Kidney tubule cell (primary cell): ENCODE measurements around the gene RNF213.
"Not testable (repeated sequence)": the region's sequence is repeated elsewhere in the genome, so short reads cannot be mapped to it uniquely, and the experiment has no call there.

Experiments used
- DNase-seq: peaks from one replicate; pipeline ENCODE4 v3.0.0-alpha.2; 2018; ENCODE audit warnings: low spot score

Gene RNF213

DNA sequence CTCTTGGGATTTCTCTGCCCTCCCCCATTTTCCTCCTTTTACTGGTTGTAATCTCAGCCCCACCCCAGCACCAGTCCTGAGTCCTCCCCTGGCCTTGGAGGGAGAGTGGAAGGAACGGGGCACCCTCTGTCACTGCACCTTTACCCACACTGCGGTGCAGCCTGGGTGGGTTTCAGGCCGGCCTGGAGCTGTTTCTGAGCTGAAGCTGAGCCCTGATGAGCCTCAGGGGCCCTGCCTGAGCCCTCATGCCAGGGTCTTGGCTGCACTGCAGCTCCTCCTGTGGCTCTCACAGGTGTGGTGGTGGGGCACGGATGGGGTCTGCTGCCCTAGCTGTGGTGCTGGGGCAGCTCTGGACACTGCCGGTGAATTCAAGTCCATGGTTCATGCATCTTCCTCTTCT lies 34.5 kb downstream of the RNF213 start:
- no peak for DNase-seq

DNA sequence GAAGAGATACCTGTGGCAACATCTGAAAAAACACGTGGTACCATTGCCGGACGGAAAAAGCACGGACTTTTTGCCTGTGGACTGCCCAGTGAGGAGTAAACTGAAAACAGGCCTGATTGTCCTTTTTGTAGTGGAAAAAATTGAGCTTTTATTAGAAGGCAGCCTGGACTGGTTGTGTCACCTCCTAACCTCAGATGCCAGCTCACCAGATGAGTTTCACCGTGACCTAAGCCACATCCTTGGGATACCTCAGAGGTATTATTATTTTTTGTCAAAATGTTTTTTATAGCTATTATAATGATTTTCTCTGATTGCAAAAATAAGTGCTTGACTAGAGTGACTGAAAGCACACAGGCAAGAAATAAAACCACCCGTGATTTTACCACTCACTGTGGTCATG lies 34.9 kb downstream of the RNF213 start:
- no peak for DNase-seq

DNA sequence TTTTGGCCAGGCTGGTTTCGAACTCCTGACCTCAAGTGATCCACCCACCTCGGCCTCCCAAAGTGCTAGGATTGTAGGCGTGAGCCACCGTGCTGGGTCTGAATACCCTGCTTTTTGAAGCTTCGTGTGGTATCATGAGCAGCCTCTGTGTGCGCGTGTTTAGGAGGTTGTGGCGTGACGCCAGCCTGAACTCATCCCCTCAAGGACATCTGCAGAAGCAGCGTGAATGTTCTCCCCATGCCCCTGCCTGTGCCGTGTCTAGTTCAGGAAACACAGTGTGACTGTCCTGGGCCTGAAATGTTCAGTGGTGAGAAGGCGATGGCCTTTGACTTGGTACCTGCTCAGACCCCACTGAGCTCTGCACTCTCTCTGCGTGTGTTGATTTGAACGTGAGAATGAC lies 35.6 kb downstream of the RNF213 start:
- no peak for DNase-seq

DNA sequence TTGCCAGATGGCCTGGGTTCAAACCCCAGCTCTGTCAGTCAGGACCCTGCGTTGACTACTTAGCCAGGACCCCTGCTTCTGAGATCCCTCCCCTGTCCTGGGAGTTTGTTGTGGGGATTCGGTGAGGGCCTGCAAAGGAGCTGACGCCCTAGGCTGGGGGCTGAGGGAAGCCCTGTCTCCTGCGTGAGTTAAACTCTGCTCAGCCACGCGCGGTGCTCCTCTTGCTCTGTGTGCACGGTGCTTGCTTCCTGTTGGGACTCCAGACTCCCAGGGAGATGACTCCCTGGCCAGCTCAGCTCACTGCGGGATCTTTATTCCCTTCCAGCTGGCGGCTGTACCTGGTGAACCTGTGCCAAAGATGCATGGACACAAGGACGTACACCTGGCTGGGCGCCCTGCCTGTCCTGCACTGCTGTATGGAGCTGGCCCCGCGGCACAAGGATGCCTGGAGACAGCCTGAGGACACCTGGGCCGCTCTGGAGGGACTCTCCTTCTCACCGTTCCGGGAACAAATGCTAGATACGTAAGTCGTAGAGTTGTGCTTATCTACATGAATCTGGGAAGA lies 37.4 kb downstream of the RNF213 start:
- DNase-seq, result no peak

DNA sequence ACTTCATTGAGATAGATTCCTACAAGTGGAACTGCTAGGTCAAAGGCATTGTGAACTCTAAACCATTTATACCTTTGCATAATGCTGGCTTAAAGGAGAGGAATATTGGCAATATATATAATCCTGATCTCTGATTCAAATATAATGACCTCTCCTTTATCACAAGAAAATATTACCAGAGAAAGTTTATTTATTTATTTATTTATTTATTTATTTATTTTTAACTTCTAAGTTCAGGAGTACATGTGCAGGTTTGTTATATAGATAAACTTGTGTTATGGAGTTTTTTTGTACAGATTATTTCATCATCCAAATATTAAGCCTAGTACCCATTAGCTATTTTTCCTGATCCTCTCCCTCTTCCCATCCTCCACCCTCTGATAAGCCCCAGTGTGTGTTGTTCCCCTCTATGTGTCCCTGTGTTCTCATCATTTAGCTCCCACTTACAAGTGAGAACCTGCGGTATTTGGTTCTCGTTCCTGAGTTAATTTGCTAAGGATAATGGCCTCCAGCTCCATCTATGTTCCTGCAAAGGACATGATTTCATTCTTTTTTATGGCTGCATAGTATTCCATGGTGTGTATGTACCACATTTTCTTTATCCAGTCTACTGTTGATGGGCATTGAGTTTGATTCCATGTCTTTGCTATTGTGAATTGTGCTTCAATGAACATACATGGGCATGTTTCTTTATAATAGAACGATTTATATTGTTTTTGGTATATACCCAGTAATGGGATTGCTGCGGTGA lies 38.9 kb downstream of the RNF213 start:
- DNase-seq, result not testable (repeated sequence)

DNA sequence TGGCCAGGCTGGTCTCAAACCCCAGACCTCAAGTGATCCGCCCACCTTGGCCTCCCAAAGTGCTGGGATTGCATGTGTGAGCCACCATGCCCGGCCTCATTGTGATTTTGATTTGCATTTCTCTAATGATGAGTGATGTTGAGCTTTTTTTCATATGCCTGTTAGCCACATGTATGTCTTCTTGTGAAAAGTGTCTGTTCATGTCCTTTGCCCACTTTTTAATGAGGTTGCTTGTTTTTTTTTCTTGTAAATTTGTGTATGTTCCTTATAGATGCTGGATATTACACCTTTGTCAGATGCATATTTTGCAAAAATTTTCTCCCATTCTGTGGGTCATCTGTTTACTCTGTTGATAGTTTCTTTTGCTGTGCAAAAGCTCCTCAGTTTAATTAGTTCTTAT lies 40.1 kb downstream of the RNF213 start:
- DNase-seq, result not testable (repeated sequence)

DNA sequence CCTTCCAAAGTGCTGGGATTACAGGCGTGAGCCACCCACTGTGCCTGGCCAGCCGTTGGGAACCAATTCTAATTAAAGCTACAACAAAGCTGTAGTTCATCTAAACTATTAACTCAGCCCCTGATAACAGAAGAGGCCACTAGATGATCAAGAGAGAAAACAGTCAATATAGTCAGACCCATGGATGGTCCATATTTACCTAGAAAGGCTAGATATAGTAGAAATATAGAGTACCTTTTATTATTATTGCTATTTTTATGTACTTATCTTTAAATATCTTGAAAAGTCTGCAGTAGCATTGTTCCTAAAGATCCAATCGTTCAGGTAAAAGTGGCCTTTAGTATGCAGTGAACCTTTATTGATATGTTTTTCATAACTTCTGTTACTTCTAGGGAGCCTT lies 43.2 kb downstream of the RNF213 start:
- no peak for DNase-seq

DNA sequence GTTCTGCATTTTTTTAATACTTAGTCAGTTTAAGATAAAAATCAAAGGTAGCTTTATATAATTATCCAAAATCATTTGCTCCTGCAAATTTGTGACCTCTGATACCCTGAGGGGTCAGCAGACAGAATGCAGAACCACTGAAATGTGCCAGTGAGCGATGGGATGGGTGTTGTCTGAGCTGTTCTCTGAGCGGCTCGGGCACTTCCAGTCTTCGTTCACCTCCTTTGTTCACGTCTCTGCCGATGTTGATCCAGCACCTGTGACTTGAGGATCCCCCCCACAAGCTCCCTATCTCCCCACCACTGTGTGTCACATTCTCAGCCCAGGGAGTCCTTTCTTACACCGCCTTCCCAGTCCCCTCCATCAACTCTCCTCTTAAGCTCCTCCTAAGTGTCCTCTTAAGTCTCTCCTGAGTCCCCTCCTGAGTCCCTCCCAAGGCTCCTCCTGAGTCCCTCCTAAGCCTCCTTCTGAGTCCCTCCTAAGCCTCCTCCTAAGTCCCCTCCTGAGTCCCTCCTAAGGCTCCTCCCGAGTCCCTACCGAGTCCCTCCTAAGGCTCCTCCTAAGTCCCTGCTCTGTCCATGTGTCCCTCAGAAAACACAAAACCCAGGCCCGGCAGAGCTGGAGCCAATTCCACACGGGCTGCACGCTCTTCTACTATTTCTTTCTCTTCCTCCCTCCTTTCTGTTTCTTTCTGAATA lies 47.5 kb downstream of the RNF213 start:
- no peak for DNase-seq

DNA sequence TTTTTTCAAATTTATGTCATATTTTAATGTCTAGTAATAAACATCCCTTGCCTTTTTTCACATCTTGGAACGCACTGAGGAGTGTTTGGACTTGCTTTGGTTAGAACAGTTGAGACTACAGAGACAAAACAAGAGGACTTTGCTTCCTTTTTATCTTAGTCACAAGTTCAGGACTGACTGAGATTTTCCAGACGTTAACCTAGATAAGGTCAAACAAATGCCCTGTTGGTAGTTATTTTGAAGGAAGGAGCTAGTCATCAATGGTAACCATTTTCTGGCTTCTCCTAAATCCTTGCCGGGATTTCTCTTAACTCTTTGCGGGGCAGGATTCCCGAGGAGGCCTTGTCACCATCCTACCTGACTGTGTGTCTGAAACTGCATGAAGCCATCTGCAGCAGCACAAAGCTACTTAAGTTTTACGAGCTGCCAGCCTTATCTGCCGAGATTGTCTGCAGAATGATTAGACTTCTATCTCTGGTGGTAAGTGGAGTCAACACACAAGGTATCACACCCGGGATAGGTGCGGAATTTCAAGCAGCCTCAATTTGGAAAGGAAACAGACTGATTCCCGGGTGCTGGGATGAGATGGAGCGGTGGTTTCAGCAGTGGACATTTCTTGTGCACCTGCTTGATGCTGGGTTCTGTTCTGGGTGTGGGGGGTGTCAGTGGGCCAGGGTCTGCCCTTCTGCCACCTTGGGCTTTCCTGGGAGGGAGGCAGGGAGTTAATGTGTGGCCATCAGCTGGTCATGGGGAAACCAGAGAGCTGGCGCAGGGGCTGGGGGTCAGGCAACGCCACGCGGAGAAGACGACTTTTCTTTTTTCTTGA lies 48.3 kb downstream of the RNF213 start:
- DNase-seq, result no peak

DNA sequence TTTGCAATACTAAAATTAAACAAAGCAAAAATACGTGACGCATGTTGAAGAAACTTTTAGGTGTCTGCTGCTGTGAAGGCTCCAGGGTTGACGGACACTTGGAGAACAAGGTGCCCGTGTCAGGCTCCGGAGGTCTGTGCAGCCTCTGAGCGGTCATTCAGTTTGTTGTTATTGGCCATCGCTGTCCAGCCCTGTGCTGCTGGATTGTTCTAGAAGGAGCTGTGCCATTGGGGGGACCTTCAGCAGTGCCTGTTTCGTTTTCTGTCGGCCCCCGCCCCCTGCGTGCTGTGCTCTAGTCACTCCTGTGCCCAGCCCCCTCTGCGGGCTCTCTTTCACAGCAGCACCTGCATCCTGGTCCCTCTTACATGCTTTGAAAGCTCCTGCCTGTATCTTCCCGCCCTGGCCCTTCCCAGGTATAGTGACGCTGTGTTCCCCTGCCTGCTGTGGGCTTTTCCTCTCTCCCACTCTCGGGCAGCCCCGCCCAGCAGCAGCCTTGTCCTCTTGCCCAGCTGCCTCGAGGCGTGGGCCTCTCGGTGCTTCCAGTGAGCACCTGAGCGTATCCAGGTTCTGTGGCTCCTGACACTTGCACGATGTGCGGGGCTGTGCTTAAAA lies 50.7 kb downstream of the RNF213 start:
- no peak for DNase-seq

DNA sequence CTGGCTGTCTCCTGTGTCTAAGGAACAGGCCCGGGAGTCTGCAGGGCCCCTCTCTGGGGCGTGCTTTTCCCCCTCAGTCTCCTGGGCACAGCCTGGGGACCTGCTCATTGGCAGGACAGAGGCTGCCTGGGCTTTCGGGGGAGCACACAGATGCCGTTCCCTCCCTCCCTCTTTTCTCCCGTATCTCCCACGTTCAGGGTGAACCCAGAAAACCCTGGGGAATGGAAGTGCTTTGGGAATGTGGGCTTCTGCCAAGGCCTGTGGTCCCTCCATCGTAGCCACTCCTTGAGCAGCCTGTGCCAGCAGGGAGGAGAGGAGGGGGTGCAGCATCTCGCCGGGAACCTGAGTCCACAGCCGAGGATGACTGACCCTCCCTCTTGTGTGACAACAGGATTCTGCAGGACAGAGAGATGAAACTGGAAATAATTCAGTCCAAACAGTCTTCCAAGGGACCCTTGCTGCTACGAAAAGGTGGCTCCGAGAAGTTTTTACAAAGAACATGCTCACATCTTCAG lies 52.0 kb downstream of the RNF213 start:
- no peak for DNase-seq

DNA sequence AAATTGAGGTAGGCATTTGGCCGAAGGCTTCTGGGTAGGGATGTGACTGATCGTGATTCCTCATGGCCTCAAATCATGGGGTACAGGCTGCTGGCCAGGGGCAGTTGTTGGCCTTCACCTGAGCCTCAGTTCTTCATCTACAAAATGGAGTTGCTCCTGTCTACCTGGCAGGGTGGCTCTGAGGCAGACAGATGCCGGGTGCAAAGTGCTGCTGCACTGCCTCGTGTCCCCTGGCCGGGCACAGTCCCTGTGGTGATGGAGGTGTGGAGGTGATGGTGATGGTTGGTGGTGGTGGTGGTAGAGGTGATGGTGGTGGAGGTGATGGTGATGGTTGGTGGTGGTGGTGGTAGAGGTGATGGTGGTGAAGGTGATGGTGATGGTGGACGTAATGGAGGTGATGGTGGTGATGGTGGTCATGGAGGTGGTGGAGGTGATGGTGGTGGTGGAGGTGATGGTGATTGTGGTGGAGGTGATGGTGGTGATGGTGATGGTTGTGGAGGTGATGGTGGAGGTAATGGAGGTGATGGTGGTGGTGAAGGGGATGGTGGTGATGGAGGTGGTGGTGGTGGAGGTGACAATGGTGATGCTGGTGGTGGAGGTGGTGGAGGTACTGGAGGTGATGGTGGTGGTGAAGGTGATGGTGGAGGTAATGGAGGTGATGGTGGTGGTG lies 52.6 kb downstream of the RNF213 start:
- no peak for DNase-seq

DNA sequence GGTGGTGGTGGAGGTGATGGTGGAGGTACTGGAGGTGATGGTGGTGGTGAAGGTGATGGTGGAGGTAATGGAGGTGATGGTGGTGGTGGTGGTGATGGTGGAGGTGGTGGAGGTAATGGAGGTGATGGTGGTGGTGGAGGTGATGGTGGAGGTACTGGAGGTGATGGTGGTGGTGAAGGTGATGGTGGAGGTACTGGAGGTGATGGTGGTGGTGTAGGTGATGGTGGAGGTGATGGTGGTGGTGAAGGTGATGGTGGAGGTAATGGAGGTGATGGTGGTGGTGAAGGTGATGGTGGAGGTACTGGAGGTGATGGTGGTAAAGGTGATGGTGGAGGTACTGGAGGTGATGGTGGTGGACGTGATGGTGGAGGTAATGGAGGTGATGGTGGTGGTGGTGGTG lies 53.3 kb downstream of the RNF213 start:
- not testable (repeated sequence) for DNase-seq

DNA sequence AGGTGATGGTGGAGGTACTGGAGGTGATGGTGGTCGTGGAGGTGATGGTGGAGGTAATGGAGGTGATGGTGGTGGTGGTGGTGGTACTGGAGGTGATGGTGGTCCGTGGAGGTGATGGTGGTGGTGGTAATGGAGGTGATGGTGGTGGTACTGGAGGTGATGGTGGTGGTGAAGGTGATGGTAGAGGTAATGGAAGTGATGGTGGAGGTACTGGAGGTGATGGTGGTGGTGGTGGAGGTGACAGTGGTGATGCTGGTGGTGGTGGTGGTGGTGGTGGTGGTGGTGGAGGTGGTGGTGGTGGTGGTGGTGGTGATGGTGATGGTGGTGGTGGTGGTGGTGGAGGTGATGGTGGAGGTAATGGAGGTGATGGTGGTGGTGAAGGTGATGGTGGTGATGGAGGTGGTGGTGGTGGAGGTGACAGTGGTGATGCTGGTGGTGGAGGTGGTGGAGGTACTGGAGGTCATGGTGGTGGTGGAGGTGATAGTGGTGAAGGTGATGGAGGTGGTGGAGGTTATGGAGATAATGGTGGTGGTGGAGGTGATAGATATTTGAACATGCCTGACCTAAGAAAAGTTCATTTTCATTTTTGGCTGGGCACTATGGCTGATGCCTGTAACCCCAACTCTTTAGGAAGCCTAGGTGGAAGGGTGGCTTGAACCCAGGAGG lies 55.0 kb downstream of the RNF213 start:
- DNase-seq, result no peak

DNA sequence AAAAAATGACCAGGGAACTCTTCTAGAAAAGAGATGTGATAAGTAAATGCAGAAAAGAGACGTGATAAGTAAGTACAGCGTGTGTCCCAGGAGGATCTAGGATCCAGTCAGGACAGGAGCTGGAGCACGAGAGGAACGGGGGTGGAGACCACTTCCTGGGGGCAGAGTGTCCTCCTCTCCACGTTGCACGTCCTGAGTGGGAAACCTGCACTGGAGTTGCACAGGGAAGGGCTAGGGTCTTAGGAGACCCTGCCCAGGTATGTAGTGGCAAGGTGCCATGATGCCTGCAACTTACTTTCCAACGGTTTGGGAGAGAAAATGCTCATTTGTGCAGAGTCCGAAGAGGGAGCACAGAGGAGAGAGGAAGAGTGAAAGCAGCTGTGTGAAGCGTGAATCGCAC lies 55.8 kb downstream of the RNF213 start:
- no peak for DNase-seq

DNA sequence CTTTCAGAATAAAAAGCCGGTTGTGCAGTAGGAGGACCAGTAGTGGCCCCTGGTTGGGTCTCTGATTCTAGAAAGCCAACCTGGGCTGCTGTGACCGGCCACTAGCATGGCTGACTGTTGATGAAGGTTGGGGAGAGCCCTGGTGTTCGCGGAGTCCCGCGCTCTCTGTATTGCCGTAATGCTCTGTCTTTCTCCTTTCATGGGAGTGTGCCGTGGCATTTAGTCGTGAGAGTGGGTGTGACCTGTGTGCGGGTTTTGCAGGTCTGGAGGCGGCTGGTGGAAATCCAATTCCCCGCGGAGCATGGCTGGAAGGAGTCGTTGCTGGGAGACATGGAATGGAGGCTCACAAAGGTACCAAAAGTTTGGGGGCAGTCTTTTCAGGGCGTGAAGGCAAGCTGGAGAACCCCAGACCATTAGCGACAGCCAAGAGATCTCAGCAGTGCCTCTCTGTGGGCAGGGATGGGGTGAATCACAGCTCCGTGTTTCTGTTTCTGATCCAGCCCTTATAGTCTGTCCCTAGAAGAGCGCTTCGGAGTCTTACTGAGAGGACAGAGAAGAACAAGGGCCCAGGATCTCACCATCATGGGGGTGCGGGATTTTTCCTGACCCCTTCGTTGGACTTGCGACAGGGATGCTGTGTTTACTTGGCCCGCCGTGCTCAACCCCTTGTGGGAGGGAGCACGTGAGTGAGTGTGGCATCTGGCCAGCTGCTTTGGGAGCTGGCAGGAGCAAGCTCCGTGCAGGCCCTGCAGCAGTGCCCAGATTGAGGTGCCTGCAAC lies 56.5 kb downstream of the RNF213 start:
- no peak for DNase-seq

DNA sequence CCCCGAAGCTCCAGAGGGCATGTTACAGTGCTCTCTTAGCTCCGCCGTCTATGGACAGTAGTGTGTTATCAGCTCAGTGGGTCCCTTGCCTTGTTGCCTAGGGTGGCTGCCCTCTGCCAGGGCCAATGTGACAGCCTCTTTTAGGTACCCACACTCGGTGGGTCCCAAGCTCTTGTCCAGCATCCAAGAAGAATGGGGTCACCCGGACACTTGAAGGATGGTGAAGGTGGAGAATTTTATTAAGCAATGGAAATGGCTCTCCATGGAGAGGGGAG lies 57.0 kb downstream of the RNF213 start:
- DNase-seq, result no peak

DNA sequence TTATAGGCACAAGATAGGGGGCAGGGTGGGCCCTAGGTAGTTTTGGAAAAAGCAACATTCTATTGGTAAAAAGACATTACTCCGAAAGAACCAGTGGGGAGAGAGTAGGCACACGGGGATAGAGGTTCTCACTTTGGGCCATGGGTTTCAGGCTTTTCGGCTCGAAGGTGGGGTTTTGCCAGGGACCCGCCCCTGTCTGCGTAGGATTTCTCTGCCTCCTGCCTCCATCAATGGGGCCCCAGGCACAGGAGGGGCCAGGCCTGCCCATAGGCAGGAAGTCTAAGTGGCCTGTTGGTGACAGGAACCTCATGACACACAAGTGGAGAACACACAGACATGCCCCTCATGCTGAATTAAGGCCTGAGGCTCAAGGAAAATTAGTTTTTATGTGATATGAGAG lies 57.5 kb downstream of the RNF213 start:
- no peak for DNase-seq

DNA sequence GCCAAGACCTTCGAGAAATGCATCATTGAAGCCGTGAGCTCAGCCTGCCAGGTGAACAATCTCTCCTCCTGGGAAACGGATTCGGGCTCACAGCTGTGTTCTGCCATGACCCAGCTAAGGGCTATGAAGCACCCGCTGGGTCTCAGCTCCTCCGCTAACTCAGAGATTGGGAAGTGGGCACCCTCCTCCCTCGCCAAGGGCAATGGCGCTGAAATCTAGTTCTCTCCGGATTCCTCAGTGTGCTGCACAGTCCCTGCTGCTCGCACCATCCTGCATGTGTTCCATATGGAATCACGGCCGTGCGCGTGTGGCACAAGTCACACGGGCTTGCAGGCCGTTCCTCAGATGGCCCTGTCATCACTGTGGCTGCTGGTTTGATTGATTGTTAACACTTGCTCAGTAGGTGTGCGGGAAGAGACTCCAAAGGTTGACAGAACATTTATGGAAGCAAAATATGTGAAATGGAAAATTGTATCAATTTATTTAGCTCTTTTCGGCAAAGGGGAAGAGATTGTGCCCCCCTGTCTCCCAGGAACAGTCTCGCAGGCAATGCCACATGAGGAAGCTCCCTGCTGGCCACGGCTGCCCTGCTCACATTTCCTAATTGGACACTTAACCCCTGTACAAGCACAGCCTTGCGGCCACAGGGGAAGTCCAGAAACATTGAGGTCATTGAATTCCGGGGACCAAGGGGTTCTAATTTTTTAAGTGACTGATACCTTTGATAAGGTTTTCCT lies 58.8 kb downstream of the RNF213 start:
- no peak for DNase-seq

DNA sequence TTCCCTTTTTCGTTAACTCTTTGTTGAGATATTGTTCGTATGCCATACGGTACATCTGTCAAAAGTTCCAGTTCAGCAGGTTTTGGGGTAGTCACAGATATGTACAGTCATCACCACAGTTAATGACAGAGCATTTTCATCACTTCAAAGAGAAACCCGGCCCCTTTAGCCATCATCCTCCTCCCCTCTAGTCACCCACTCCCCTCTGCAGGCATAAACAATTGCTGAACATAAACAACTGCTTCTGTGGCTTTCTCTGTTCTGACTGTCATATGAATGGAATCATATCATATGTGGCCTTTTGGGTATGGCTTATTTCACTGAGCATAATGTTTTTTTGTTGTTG lies 59.3 kb downstream of the RNF213 start:
- DNase-seq, result no peak
